Panc1 (cell line): ENCODE measurements around the gene SF3B2. TPM values are rescaled to one million over a fixed set of nuclear protein-coding genes. Genes with fewer than 3 reads are reported as not detected.

Source experiments
- total RNA-seq: library from RNA; stranded (reverse); gene quantifications from one replicate; pipeline ENCODE4 v1.2.1, GENCODE V29; 2021; ENCODE audit not compliant: unreplicated experiment

SF3B2 gene
- total RNA-seq, 1 experiment from 2014 or later: 271 TPM

Other genes starting within 250 kb of the SF3B2 start
- gene SNX32, start 218.4 kb upstream of the SF3B2 start, total RNA-seq: not detected
- gene CFL1, start 194.2 kb upstream of the SF3B2 start, total RNA-seq: 1,911 TPM
- gene MUS81, start 191.9 kb upstream of the SF3B2 start, total RNA-seq: 140 TPM
- 23.7 TPM for gene EFEMP2, start 179.6 kb upstream of the SF3B2 start, total RNA-seq
- gene CTSW, start 172.5 kb upstream of the SF3B2 start, total RNA-seq: not detected
- 105 TPM for gene FIBP, start 163.9 kb upstream of the SF3B2 start, total RNA-seq
- gene CCDC85B, start 161.7 kb upstream of the SF3B2 start, total RNA-seq: 85.4 TPM
- 186 TPM for gene FOSL1, start 152.0 kb upstream of the SF3B2 start, total RNA-seq
- 84.7 TPM for gene C11orf68, start 133.3 kb upstream of the SF3B2 start, total RNA-seq
- 581 TPM for gene DRAP1, start 132.9 kb upstream of the SF3B2 start, total RNA-seq
- not detected for gene TSGA10IP, start 106.9 kb upstream of the SF3B2 start, total RNA-seq
- 76.4 TPM for gene SART1, start 90.6 kb upstream of the SF3B2 start, total RNA-seq
- gene EIF1AD, start 50.2 kb upstream of the SF3B2 start, total RNA-seq: 64.6 TPM
- 494 TPM for gene BANF1, start 49.9 kb upstream of the SF3B2 start, total RNA-seq
- gene CST6, start 40.4 kb upstream of the SF3B2 start, total RNA-seq: 0.23 TPM
- 0.15 TPM for gene CATSPER1, start 25.9 kb upstream of the SF3B2 start, total RNA-seq
- gene GAL3ST3, start 3.2 kb upstream of the SF3B2 start, total RNA-seq: not detected
- 91.8 TPM for gene PACS1, start 17.9 kb downstream of the SF3B2 start, total RNA-seq
- gene KLC2, start 205.3 kb downstream of the SF3B2 start, total RNA-seq: 85.1 TPM
- gene RAB1B, start 216.3 kb downstream of the SF3B2 start, total RNA-seq: 256 TPM
- 9.3 TPM for gene CNIH2, start 225.8 kb downstream of the SF3B2 start, total RNA-seq
- gene YIF1A, start 236.8 kb downstream of the SF3B2 start, total RNA-seq: 196 TPM
- gene TMEM151A, start 239.5 kb downstream of the SF3B2 start, total RNA-seq: 11.0 TPM